Stimulated activated CD4-positive, alpha-beta T cell treated with anti-CD3 and anti-CD28 coated beads, Interleukin-12 subunit alpha, Interleukin-12 subunit beta, amount 100 ng/mL, for 48 hours (primary cell): Measurements from ENCODE around the gene ZFYVE28.

ENCODE experiments used
- DNase-seq, 3 donors: peaks; one replicate each; pipeline ENCODE4 v3.0.0-alpha.2; 2020; ENCODE audit warnings: low read depth in 2 of 3, low spot score in 1 of 3

ZFYVE28 gene

GRCh38 chr4:2334826-2335728, 83.4 kb downstream of the ZFYVE28 start:
- DNase-seq = no peak

GRCh38 chr4:2333916-2334644, 84.4 kb downstream of the ZFYVE28 start:
- no peak for DNase-seq

GRCh38 chr4:2333356-2333841, 85.0 kb downstream of the ZFYVE28 start:
- no peak for DNase-seq

GRCh38 chr4:2332976-2333319, 85.5 kb downstream of the ZFYVE28 start:
- no peak for DNase-seq

- no peak for DNase-seq
Measured at GRCh38 chr4:2332201-2332975, 86.1 kb downstream of the ZFYVE28 start.

- DNase-seq = no peak
Measured at GRCh38 chr4:2331519-2332200, 86.8 kb downstream of the ZFYVE28 start.

- no peak for DNase-seq
Measured at GRCh38 chr4:2331043-2331420, 87.4 kb downstream of the ZFYVE28 start.

- no peak for DNase-seq
Measured at GRCh38 chr4:2330091-2331042, 88.1 kb downstream of the ZFYVE28 start.

- DNase-seq = no peak
Measured at GRCh38 chr4:2327579-2327978, 90.9 kb downstream of the ZFYVE28 start.

GRCh38 chr4:2324891-2325290, 93.6 kb downstream of the ZFYVE28 start:
- DNase-seq = no peak

GRCh38 chr4:2322841-2323240, 95.6 kb downstream of the ZFYVE28 start:
- no peak for DNase-seq

GRCh38 chr4:2322227-2322626, 96.2 kb downstream of the ZFYVE28 start:
- no peak for DNase-seq

- DNase-seq = no peak
Measured at GRCh38 chr4:2321279-2322196, 96.9 kb downstream of the ZFYVE28 start.

GRCh38 chr4:2320746-2321145, 97.7 kb downstream of the ZFYVE28 start:
- no peak for DNase-seq

GRCh38 chr4:2320152-2320551, 98.3 kb downstream of the ZFYVE28 start:
- DNase-seq = no peak

- no peak for DNase-seq
Measured at GRCh38 chr4:2318885-2319284, 99.6 kb downstream of the ZFYVE28 start.

GRCh38 chr4:2318476-2318875, 100.0 kb downstream of the ZFYVE28 start:
- no peak for DNase-seq

- no peak for DNase-seq
Measured at GRCh38 chr4:2313366-2313765, 105.1 kb downstream of the ZFYVE28 start.
